Peyer's patch (tissue), 4 donors: Measurements from ENCODE around the gene WDR19. TPM values are rescaled to one million over a fixed set of nuclear protein-coding genes. Genes with fewer than 3 reads are reported as not detected.
"Not testable (repeated sequence)": the region's sequence is repeated elsewhere in the genome, so short reads cannot be mapped to it uniquely, and the experiment has no call there.

Experiments used
- DNase-seq, 3 donors: peaks; one replicate each; pipeline ENCODE4 v3.0.0-alpha.2; 2017 to 2019
- H3K27ac ChIP-seq, 4 donors: fragments of 200-600 bp; sonication (generic); one replicate each; pipeline ENCODE4 v1.5.1; 2016 to 2019
- H3K27me3 ChIP-seq, 2 donors: fragments of 200-600 bp; sonication (generic); one replicate each; pipeline ENCODE4 v1.5.1; 2019
- H3K36me3 ChIP-seq, 3 donors: fragments of 200-600 bp; sonication (generic); one replicate each; pipeline ENCODE4 v1.5.1; 2016 to 2019
- H3K4me1 ChIP-seq, 4 donors: fragments of 200-600 bp; sonication (generic); one replicate each; pipeline ENCODE4 v1.5.1; 2016 to 2019
- H3K4me3 ChIP-seq, 4 donors: fragments of 200-600 bp; sonication (generic); 1 replicate in 3 of 4; 2 replicates in 1 of 4; pipeline ENCODE4 v1.5.1; 2016 to 2019; ENCODE audit warnings: mild to moderate bottlenecking in 1 of 4
- H3K9me3 ChIP-seq, 4 donors: fragments of 200-600 bp; sonication (generic); one replicate each; pipeline ENCODE4 v1.5.1; 2016 to 2019; ENCODE audit warnings: mild to moderate bottlenecking in 1 of 4
- POLR2A ChIP-seq, 2 donors: fragments of 450-650 bp; IDR thresholded peaks; one replicate each; pipeline ENCODE4 v1.5.1; 2017; ENCODE audit warnings: antibody characterized with exemption in 2 of 2, mild to moderate bottlenecking in 2 of 2, moderate library complexity in 2 of 2
- total RNA-seq, 4 donors: library from RNA; depleted of rRNA; stranded (reverse); fragments of >200 nt; gene quantifications; one replicate each; pipeline ENCODE4 v1.1.0, GENCODE V29; 2016
- TF ChIP-seq, protein P1 (sequence below), 6 experiments: fragments of 450-650 bp in 4 of 6; fragments of 200-600 bp in 2 of 6; sonication (generic) in 1 of 6; IDR thresholded peaks; one replicate each; pipeline ENCODE4 v1.5.1; 2017 to 2019; ENCODE audit warnings: antibody characterized with exemption in 6 of 6, mild to moderate bottlenecking in 3 of 6, moderate library complexity in 1 of 6

The WDR19 gene
- total RNA-seq, 4 donors from 2014 or later: 11.0 to 144 (median 23.2) TPM

DNA sequence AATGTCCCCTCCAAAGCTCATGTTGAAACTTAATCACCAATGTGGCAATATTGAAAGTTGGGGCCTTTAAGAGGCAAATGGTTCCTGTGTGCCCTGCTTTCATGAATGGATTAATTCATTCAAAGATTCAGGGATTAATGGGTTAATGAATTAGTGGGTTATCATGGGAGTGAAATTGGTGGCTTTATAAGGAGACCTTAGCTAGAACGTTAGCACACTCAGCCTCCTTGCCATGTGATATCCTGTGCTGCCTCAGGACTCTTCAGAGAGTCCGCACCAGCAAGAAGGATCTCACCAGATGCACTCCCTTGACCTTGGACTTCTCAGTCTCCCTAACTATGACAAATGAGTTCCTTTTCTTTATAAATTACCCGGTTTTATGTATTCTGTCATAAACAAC lies 2.6 kb upstream of the WDR19 start:
- no peak overlapping the region for H3K4me3 ChIP-seq
- H3K9me3 ChIP-seq: no peaks in the 10 kb centered on the region
- no peak overlapping the region for H3K27ac ChIP-seq
- TF ChIP-seq, protein P1, sequence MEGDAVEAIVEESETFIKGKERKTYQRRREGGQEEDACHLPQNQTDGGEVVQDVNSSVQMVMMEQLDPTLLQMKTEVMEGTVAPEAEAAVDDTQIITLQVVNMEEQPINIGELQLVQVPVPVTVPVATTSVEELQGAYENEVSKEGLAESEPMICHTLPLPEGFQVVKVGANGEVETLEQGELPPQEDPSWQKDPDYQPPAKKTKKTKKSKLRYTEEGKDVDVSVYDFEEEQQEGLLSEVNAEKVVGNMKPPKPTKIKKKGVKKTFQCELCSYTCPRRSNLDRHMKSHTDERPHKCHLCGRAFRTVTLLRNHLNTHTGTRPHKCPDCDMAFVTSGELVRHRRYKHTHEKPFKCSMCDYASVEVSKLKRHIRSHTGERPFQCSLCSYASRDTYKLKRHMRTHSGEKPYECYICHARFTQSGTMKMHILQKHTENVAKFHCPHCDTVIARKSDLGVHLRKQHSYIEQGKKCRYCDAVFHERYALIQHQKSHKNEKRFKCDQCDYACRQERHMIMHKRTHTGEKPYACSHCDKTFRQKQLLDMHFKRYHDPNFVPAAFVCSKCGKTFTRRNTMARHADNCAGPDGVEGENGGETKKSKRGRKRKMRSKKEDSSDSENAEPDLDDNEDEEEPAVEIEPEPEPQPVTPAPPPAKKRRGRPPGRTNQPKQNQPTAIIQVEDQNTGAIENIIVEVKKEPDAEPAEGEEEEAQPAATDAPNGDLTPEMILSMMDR (IDR thresholded peaks at IDR 0.05): no peak
- no peak for TF ChIP-seq POLR2A (IDR thresholded peaks at IDR 0.05)
- no peaks in the 10 kb centered on the region for H3K36me3 ChIP-seq
- peaks cover 0 to 9% (median 0%) of the 10 kb centered on the region in 4 donors for H3K4me1 ChIP-seq
- H3K27me3 ChIP-seq: no peaks in the 10 kb centered on the region
- no peak for DNase-seq

DNA sequence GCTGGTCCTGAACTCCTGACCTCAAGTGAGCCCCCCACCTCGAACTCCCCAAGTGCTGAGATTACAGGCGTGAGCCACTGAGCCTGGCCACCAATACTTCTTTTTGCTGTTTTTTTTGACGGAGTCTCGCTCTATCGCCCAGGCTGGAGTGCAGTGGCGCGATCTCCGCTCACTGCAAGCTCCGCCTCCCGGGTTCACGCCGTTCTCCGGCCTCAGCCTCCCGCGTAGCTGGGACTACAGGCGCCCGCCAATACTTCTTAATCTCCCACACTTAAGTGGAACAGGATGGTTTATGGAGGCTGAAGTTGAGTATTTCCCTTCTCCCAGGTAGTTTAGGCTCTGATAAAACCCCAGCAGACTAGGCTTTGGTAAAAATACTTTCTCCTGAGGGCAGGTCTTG lies 1.7 kb upstream of the WDR19 start:
- not testable (repeated sequence) for H3K27me3 ChIP-seq, DNase-seq, H3K36me3 ChIP-seq, H3K4me1 ChIP-seq, H3K4me3 ChIP-seq, H3K9me3 ChIP-seq, H3K27ac ChIP-seq

DNA sequence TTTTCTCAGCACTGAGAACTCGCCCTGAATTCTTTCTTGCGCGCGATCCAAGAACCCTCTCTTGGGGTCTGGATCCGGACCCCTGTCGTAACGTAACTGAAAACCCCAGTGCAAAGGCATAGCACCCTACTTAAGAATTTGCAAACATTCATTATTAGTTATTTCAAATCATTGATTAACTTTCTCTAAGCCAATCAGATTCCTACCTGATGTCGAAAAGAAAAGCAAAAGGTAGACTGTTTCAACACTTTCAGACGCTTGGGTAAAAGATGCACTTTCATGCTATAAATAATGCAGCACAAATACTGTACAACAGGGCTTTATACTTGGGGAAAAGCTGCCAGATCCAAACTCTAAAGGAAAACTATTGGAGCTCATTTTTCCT lies 817 bp upstream of the WDR19 start:
- H3K27me3 ChIP-seq: no peaks in the 10 kb centered on the region
- no peaks in the 10 kb centered on the region for H3K9me3 ChIP-seq
- no peak for DNase-seq
- H3K4me3 ChIP-seq: peak overlapping the region in 2 of 4 donors; percentile 71 to 83
- peak overlapping the region in 2 of 4 donors; percentile 39 to 61 for H3K27ac ChIP-seq
- no peaks in the 10 kb centered on the region for H3K36me3 ChIP-seq
- H3K4me1 ChIP-seq: peaks cover 0 to 9% (median 0%) of the 10 kb centered on the region in 4 donors
- TF ChIP-seq, protein P1 (IDR thresholded peaks at IDR 0.05): no peak
- TF ChIP-seq POLR2A (IDR thresholded peaks at IDR 0.05): no peak

DNA sequence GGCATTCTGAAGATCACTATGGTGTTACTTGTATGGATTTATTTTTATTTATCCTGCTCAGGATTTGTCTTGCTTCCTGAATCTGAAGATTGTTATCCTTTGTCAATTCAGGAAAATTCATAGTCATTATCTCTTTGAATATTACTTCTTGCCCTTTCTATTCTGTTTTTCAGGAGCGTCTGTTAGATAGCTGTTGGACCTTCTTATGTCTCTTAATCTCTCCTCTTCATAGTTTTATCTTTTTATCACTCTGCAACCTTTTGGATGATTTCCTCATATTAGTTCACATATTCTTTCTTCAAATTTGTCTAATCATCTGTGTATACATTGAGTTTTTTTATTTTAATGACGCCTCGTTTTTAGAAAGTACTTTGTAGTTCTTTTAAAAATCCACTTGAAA lies 19.6 kb downstream of the WDR19 start:
- no peak for DNase-seq
- H3K27me3 ChIP-seq: no peaks in the 10 kb centered on the region
- H3K36me3 ChIP-seq: peaks cover 0 to 11% (median 0%) of the 10 kb centered on the region in 3 donors
- H3K4me1 ChIP-seq: no peaks in the 10 kb centered on the region
- H3K9me3 ChIP-seq: no peaks in the 10 kb centered on the region
- TF ChIP-seq POLR2A (IDR thresholded peaks at IDR 0.05): no peak
- TF ChIP-seq, protein P1 (IDR thresholded peaks at IDR 0.05): no peak
- H3K27ac ChIP-seq: no peak overlapping the region
- no peak overlapping the region for H3K4me3 ChIP-seq

DNA sequence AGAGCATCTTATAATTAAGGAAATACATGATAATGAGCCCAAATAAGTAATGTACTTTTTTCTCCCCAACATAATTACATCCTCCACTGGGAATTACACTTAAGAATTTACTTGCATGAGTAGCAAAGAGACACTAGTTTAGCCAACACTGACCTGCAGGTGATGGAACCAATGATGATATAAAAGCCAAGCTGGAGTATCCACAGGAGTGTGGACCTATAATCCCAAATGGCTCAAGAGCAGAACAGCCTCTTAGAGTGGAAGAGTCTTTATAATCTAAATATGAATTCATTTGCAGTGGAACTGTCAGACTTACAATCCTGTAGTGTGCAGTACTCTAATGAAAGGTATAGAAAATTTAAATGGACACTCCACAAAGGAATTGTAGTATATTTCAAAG lies 22.2 kb downstream of the WDR19 start:
- DNase-seq: no peak
- Histone ChIP-seq H3K4me3 (no peak overlapping the region), H3K36me3 (peaks cover 0 to 12% (median 0%) of the 10 kb centered on the region in 3 donors), H3K9me3 (no peaks in the 10 kb centered on the region), H3K27ac (no peak overlapping the region), H3K27me3 (no peaks in the 10 kb centered on the region), H3K4me1 (no peaks in the 10 kb centered on the region)
- TF ChIP-seq, protein P1 (IDR thresholded peaks at IDR 0.05): no peak
- no peak for TF ChIP-seq POLR2A (IDR thresholded peaks at IDR 0.05)

DNA sequence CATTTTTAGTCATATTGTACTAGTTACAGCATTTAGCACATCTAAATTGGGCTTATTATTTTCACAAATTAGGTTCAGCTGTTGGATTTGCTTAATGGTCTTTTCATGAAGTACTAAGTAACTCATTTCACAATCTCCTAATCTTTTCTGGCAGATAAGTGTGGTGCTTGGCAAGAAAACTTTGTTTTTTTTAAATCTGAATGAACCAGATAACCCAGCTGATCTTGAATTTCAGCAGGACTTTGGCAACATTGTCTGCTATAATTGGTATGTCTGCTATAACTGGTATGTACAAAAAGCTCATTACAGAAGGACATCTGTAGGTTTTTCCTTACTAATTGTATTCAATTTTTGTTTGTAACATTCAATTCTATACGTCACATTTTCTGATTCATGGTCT lies 22.7 kb downstream of the WDR19 start:
- Histone ChIP-seq H3K4me3 (no peak overlapping the region), H3K4me1 (no peaks in the 10 kb centered on the region), H3K9me3 (no peaks in the 10 kb centered on the region), H3K36me3 (peaks cover 0 to 12% (median 0%) of the 10 kb centered on the region in 3 donors), H3K27ac (no peak overlapping the region), H3K27me3 (no peaks in the 10 kb centered on the region)
- no peak for DNase-seq
- TF ChIP-seq, protein P1 (IDR thresholded peaks at IDR 0.05): no peak
- TF ChIP-seq POLR2A (IDR thresholded peaks at IDR 0.05): no peak
